ENCODE measurements around the gene ZNF79. TPM values are rescaled to one million over a fixed set of nuclear protein-coding genes. Genes with fewer than 3 reads are reported as not detected.

Gene ZNF79
- total and polyA plus RNA-seq, 9 donors, result 3.9 to 12.3 (median 10.5) TPM

DNA sequence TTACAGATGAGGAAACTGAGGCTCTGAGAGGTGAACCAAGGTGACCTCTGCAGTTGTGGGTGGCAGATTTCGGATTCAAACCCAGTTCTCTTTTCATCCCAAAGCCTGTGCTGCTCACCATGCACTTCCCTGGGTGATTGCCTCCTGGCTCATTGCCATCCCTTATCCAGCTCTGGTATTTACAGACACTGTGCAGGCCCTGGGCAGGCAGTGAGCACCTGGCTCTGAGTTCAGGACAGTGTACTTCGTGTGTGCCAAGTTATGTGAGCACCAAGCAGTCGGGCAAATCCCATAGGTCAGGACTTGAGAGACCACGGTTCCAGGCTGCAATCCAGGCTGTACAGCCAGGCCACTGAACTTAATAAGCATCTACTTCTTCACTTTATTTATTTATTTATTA lies 28.5 kb downstream of the ZNF79 start:
- Histone ChIP-seq H3K36me3 (no peaks in the 10 kb centered on the region), H3K4me3 (no peak overlapping the region)
- intact Hi-C loops (cut with DNase I), result loop anchor here in 1 of 4 donors (5.0 kb wide), 1 partner anchor 135 kb away; no protein-coding TSS in a partner anchor

DNA sequence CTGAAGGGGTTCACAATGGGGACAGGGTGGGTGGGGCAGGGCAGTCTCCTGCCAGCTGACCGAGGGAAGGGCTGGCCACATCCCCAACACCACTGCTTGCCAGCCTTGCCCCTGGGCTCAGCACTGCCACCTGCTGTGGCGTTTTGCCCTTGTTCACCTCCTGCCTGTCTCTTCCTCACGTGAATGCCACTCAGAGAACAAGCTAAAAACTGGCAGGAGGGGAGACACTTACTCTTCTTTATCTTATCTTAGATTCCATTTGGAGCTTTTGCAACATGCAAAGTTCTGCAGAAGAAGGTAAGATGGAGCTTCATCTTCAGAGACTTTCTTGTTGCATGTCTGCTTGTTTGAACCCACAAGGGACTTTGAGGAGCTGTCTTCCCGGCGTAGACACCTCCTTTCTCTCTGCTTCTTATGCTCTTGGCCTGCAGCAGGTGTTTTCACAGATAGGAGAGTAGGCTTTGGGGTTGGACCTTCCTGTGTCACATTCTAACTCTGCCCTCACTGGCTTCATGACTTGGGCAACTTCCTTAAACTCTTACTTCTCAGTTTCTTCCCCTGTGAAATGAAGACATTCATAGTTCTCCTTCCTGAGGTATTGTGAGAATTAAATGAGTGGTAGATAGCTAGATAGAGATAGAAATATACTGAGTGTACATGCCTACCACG lies 31.3 kb downstream of the ZNF79 start:
- TF ChIP-seq EP300 (IDR thresholded peaks at IDR 0.05) (no peak), POLR2A (IDR thresholded peaks at IDR 0.05) (no peak)
- TF ChIP-seq, protein P1, sequence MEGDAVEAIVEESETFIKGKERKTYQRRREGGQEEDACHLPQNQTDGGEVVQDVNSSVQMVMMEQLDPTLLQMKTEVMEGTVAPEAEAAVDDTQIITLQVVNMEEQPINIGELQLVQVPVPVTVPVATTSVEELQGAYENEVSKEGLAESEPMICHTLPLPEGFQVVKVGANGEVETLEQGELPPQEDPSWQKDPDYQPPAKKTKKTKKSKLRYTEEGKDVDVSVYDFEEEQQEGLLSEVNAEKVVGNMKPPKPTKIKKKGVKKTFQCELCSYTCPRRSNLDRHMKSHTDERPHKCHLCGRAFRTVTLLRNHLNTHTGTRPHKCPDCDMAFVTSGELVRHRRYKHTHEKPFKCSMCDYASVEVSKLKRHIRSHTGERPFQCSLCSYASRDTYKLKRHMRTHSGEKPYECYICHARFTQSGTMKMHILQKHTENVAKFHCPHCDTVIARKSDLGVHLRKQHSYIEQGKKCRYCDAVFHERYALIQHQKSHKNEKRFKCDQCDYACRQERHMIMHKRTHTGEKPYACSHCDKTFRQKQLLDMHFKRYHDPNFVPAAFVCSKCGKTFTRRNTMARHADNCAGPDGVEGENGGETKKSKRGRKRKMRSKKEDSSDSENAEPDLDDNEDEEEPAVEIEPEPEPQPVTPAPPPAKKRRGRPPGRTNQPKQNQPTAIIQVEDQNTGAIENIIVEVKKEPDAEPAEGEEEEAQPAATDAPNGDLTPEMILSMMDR (IDR thresholded peaks at IDR 0.05), result no peak
- no peaks in the 10 kb centered on the region for H3K27me3 ChIP-seq
- H3K36me3 ChIP-seq, result no peaks in the 10 kb centered on the region
- H3K4me1 ChIP-seq (ENCODE audit: insufficient read depth), result peaks cover 7% of the 10 kb centered on the region
- WGBS, 3 donors, result 74 to 77% (median 74%) methylated on average over 6 of the region's 6 CpGs
- no peak for DNase-seq
- no peaks in the 10 kb centered on the region for H3K9me3 ChIP-seq
- H3K27ac ChIP-seq, result no peak overlapping the region
- no peak overlapping the region for H3K4me3 ChIP-seq
- intact Hi-C loops (cut with DNase I), result no loop called here

More for the DNA sequence above, 28.5 kb downstream of the ZNF79 start:
- Histone ChIP-seq H3K27me3 (no peaks in the 10 kb centered on the region), H3K27ac (no peak overlapping the region), H3K9me3 (no peaks in the 10 kb centered on the region), H3K4me1 (ENCODE audit: insufficient read depth) (peaks cover 12% of the 10 kb centered on the region)
- peak in 4 of 5 donors; percentile 43 to 65 (median 50) for DNase-seq
- TF ChIP-seq EP300 (IDR thresholded peaks at IDR 0.05), result no peak
- TF ChIP-seq, protein P1 (IDR thresholded peaks at IDR 0.05), result no peak
- TF ChIP-seq POLR2A (IDR thresholded peaks at IDR 0.05), result no peak
- 60 to 67% (median 63%) methylated on average over 4 of the region's 4 CpGs for WGBS, 3 donors

DNA sequence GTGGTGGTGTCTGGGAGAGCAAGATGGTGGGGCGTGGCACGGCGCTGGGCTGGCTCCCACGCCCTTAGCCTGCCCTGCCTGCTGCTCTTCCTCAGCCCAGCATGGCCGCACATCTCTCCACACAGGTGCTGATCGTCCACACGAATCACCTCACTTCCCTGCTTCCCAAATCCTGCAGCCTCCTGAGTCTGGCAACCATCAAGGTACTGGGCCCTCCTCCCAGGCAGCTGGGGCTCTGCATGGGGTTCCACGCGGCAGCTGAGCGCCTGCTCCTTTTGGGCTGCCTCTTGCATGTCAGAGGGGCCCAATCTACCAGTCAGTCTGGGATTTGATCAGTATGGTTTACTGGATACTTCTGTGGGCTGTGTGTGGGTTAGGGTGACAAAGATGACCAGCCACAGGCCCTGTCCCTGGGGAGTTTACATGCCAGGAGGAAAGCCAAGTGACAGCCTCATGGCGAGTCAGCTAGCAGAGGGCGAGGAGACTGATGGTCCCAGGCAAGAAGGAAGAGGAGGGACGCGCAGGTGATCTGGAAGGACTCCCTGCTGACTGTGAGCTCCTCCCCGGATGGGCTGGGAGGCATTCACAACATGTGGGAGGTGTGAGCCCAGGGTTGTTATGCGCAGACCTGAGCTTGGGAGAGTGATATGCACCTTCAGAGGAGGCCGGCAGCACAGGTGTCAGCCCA lies 33.2 kb downstream of the ZNF79 start:
- H3K27me3 ChIP-seq, result no peaks in the 10 kb centered on the region
- DNase-seq, result no peak
- no peaks in the 10 kb centered on the region for H3K9me3 ChIP-seq
- WGBS, 3 donors, result 82 to 86% (median 85%) methylated on average over 17 of the region's 17 CpGs
- H3K4me1 ChIP-seq (ENCODE audit: insufficient read depth), result peaks cover under 1% of the 10 kb centered on the region
- H3K36me3 ChIP-seq, result no peaks in the 10 kb centered on the region
- TF ChIP-seq EP300 (IDR thresholded peaks at IDR 0.05) (no peak), POLR2A (IDR thresholded peaks at IDR 0.05) (no peak)
- TF ChIP-seq, protein P1 (IDR thresholded peaks at IDR 0.05), result no peak
- H3K27ac ChIP-seq, result no peak overlapping the region
- H3K4me3 ChIP-seq, result no peak overlapping the region
- intact Hi-C loops (cut with DNase I), result no loop called here

DNA sequence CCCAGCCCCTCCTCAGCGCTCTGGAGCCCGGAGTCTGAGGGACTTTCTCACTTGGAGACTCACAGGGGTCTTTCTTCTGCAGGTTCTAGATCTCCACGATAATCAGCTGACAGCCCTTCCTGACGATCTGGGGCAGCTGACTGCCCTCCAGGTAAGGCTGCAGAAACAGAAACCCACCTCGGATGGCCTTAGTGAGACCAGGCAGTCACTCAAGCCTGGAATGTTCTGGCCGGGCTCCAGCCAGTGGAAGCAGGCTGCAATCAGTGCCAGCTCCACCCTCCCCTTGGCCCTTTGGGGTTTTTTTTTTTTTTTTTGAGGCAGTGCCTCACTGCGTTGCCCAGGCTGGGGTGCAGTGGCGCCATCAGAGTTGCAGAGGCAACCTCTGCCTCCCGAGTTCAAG lies 34.7 kb downstream of the ZNF79 start:
- DNase-seq, result no peak
- Histone ChIP-seq H3K27ac (no peak overlapping the region), H3K4me3 (no peak overlapping the region), H3K27me3 (no peaks in the 10 kb centered on the region), H3K4me1 (ENCODE audit: insufficient read depth) (no peaks in the 10 kb centered on the region), H3K9me3 (no peaks in the 10 kb centered on the region), H3K36me3 (no peaks in the 10 kb centered on the region)
- TF ChIP-seq, protein P1 (IDR thresholded peaks at IDR 0.05), result no peak
- TF ChIP-seq EP300 (IDR thresholded peaks at IDR 0.05), result no peak
- no peak for TF ChIP-seq POLR2A (IDR thresholded peaks at IDR 0.05)
- intact Hi-C loops (cut with DNase I), result no loop called here
- WGBS, 3 donors, result 75 to 85% (median 78%) methylated on average over 9 of the region's 9 CpGs
